ENCODE data around the gene CD96.
"Not testable (repeated sequence)": the region's sequence is repeated elsewhere in the genome, so short reads cannot be mapped to it uniquely, and the experiment has no call there.

CD96 gene

GRCh38 chr3:111541911-111542483 lies at the start of gene CD96:
TSS of gene CD96 (plus strand) at chr3:111542197. CDS start at chr3:111542249, 52 bp downstream.
- no peak for DNase-seq (ENCODE audit: low spot score)

DNA sequence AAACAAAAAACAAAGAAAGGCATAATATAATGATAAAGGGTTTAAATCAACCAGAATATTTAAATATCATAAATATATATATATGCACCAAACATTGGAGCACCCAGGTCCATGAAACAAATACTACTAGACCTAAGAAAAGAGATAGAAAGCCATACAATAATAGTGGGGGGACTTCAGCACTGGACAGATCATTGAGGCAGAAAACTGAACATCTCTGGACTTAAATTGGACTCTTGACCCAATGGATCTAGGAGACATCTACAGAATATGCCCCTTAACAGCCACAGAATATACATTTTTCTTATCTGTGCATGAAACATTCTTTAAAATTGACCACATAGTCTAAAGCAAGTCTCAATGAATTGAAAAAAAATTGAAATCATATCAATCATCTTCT lies 48.7 kb upstream of the CD96 start:
- no peak for DNase-seq (ENCODE audit: low spot score)

GRCh38 chr3:111496894-111497559 lies 45.0 kb upstream of the CD96 start:
- no peak for DNase-seq (ENCODE audit: low spot score)

- DNase-seq (ENCODE audit: low spot score): no peak
Observed at GRCh38 chr3:111498022-111498421, 44.0 kb upstream of the CD96 start.

- no peak for DNase-seq (ENCODE audit: low spot score)
Observed at GRCh38 chr3:111506435-111506834, 35.6 kb upstream of the CD96 start.

GRCh38 chr3:111509308-111509707 lies 32.7 kb upstream of the CD96 start:
- DNase-seq (ENCODE audit: low spot score): no peak

- no peak for DNase-seq (ENCODE audit: low spot score)
Observed at GRCh38 chr3:111517801-111518200, 24.2 kb upstream of the CD96 start.

DNA sequence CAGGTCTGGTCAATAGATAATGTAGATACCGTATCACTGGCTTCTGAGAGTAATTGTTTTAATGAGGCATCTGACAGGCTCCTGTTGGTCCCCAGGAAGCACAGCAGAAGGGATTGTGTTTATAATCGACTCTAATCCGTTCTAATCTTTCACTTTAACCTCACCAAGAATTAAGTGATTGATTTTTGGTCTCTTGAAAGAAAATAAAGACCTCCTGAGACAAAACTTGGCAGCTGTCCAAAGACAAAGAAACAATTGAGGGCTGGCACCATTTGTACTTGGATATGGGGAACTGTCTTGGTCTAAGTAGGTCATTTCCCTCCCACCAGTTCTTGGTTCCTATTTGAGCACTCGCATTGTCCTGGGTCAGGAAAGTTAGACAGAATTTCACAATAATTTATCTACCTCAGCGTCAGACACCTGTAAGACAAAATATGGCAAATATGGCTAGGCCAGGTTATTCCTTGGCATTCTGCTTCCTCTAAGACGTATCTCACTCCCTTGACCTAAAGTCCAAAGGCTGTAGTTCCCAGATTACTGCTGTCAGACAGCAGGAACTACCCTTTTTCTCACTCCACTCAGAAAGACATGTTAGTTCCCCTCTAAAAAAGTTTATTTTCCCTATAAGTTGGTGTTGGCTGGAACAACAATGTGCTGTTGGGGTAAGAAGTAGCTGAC lies 22.7 kb upstream of the CD96 start:
- DNase-seq (ENCODE audit: low spot score): no peak

GRCh38 chr3:111521891-111522290 lies 20.1 kb upstream of the CD96 start:
- peak; percentile 75 for DNase-seq (ENCODE audit: low spot score)

DNA sequence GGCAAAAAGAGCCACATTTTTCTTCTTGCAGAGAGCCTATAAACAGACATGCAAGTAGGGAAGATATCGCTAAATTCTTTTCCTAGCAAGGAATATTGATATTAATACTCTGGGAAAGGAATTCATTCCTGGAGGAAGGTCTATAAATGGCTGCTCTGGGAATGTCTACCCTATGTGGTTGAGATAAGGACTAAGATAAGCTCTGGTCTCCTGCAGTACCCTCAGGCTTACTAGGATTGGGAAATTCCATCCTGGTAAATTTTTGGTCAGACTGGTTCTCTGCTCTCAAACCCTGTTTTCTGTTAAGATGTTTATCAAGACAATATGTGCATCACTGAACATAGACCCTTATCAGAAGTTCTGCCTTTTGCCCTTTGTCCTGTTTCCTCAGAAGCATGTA lies 17.5 kb upstream of the CD96 start:
- not testable (repeated sequence) for DNase-seq (ENCODE audit: low spot score)

DNA sequence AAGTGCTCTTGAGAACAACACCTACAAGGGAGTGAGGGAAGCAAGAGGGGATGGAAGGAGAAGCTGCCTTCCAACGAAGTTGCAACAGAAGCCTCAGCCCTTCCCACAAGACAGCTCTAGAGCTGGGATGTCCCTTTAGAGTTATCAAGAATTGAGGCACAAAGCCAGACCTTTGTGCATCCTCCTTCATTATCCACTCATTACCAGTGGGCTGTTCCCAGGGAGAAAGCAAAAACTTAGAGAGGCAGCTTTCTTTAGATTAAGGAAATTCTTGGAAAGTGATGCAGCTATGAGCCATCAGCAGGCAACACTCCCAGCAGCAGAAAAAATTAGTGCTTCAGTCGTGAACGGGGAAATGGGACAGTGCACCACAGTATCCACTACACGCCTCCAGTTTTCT lies 10.6 kb upstream of the CD96 start:
- DNase-seq (ENCODE audit: low spot score): peak; percentile 31

GRCh38 chr3:111534701-111535100 lies 7.3 kb upstream of the CD96 start:
- peak; percentile 65 for DNase-seq (ENCODE audit: low spot score)

- no peak for DNase-seq (ENCODE audit: low spot score)
Observed at GRCh38 chr3:111538111-111538510, 3.9 kb upstream of the CD96 start.

- no peak for DNase-seq (ENCODE audit: low spot score)
Observed at GRCh38 chr3:111538681-111539083, 3.3 kb upstream of the CD96 start.

GRCh38 chr3:111539351-111540331 lies 2.4 kb upstream of the CD96 start:
- DNase-seq (ENCODE audit: low spot score): peak; percentile 79

- no peak for DNase-seq (ENCODE audit: low spot score)
Observed at GRCh38 chr3:111541391-111541790, 606 bp upstream of the CD96 start.

GRCh38 chr3:111542611-111543300 lies 759 bp downstream of the CD96 start:
- DNase-seq (ENCODE audit: low spot score): no peak

- DNase-seq (ENCODE audit: low spot score): no peak
Observed at GRCh38 chr3:111545349-111545748, 3.4 kb downstream of the CD96 start.

GRCh38 chr3:111547631-111548030 lies 5.6 kb downstream of the CD96 start:
- DNase-seq (ENCODE audit: low spot score): no peak

DNA sequence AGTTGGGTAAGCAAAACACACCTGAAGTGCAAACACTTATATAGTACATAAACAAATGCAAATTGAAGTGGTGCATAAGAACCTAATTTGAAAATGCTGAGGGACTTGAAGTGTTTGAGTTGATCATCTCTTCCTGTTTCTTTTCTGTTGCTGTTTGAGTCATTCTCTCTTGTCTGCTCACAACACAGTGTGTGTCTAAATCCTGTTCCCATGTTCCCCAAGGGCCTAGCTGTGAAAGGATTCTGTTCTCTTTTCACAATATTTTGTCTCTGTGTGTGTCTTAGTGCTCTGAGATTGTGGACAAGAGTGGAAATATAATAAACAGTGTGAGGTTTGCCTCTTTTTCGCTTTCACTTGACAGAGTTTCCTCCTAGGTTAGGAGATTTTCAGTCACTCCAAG lies 6.1 kb downstream of the CD96 start:
- DNase-seq (ENCODE audit: low spot score): peak; percentile 24

DNA sequence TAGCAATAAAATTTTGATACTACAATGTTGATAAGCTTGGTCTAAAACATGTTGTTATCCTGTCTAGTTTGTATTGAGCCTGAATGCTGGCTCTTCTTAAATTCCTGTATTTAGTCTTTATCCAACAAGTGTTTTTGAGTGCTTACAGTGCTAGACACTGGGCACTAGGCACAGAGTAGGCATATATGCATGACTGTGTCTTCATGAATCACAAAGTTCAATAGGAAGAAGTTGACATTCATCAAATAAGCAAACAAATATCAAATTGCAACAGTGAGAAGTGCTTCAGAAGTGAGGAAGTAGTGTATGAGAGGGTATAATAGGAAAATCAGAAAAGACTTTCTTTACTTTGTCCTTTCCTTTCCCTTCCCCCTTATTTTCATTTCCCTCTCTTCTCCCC lies 6.8 kb downstream of the CD96 start:
- no peak for DNase-seq (ENCODE audit: low spot score)

GRCh38 chr3:111561902-111562301 lies 19.9 kb downstream of the CD96 start:
- DNase-seq (ENCODE audit: low spot score): not testable (repeated sequence)

Data from AG20443 (cell line).